ENCODE data around the gene WDR33. TPM values are rescaled to one million over a fixed set of nuclear protein-coding genes. Genes with fewer than 3 reads are reported as not detected.
"Not testable (repeated sequence)": the region's sequence is repeated elsewhere in the genome, so short reads cannot be mapped to it uniquely, and the experiment has no call there.

WDR33 gene
- 22.9 and 25.3 TPM in 2 replicates for total RNA-seq (2014; rRNA removed)
- polyA plus RNA-seq (2012): 14.9 TPM

- DNase-seq (ENCODE audit: low read depth): peak; percentile 82
Measured at GRCh38 chr2:127810619-127811396, at the start of gene WDR33. Gene WDR33 (minus strand): TSS chr2:127811171. CDS start chr2:127770981, 40,190 bp downstream.

GRCh38 chr2:127860130-127860529 lies 49.2 kb upstream of the WDR33 start:
- DNase-seq (ENCODE audit: low read depth): no peak

GRCh38 chr2:127859712-127860085 lies 48.7 kb upstream of the WDR33 start:
- no peak for DNase-seq (ENCODE audit: low read depth)

GRCh38 chr2:127857265-127857808 lies 46.4 kb upstream of the WDR33 start:
- DNase-seq (ENCODE audit: low read depth): peak; percentile 50

GRCh38 chr2:127853671-127854070 lies 42.7 kb upstream of the WDR33 start:
- peak; percentile 5 for DNase-seq (ENCODE audit: low read depth)

GRCh38 chr2:127852388-127852787 lies 41.4 kb upstream of the WDR33 start:
- no peak for DNase-seq (ENCODE audit: low read depth)

- DNase-seq (ENCODE audit: low read depth): no peak
Measured at GRCh38 chr2:127847931-127848330, 37.0 kb upstream of the WDR33 start.

GRCh38 chr2:127844973-127845372 lies 34.0 kb upstream of the WDR33 start:
- no peak for DNase-seq (ENCODE audit: low read depth)

GRCh38 chr2:127843677-127844076 lies 32.7 kb upstream of the WDR33 start:
- no peak for DNase-seq (ENCODE audit: low read depth)

- no peak for DNase-seq (ENCODE audit: low read depth)
Measured at GRCh38 chr2:127841466-127842178, 30.7 kb upstream of the WDR33 start.

GRCh38 chr2:127840893-127841292 lies 29.9 kb upstream of the WDR33 start:
- DNase-seq (ENCODE audit: low read depth): no peak

GRCh38 chr2:127834951-127835350 lies 24.0 kb upstream of the WDR33 start:
- DNase-seq (ENCODE audit: low read depth): no peak

GRCh38 chr2:127829845-127830246 lies 18.9 kb upstream of the WDR33 start:
- no peak for DNase-seq (ENCODE audit: low read depth)

- not testable (repeated sequence) for DNase-seq (ENCODE audit: low read depth)
Measured at GRCh38 chr2:127826708-127827107, 15.7 kb upstream of the WDR33 start.

- DNase-seq (ENCODE audit: low read depth): no peak
Measured at GRCh38 chr2:127826047-127826446, 15.1 kb upstream of the WDR33 start.

GRCh38 chr2:127820080-127820668 lies 9.2 kb upstream of the WDR33 start:
- DNase-seq (ENCODE audit: low read depth): peak; percentile 10

- DNase-seq (ENCODE audit: low read depth): no peak
Measured at GRCh38 chr2:127818794-127819425, 7.9 kb upstream of the WDR33 start.

- DNase-seq (ENCODE audit: low read depth): no peak
Measured at GRCh38 chr2:127818241-127818640, 7.3 kb upstream of the WDR33 start.

GRCh38 chr2:127814677-127815076 lies 3.7 kb upstream of the WDR33 start:
- DNase-seq (ENCODE audit: low read depth): no peak

- not testable (repeated sequence) for DNase-seq (ENCODE audit: low read depth)
Measured at GRCh38 chr2:127812441-127812840, 1.5 kb upstream of the WDR33 start.

- DNase-seq (ENCODE audit: low read depth): no peak
Measured at GRCh38 chr2:127811397-127812321, 688 bp upstream of the WDR33 start.

Measured in LHCN-M2 (cell line).